Activated naive CD4-positive, alpha-beta T cell treated with anti-CD3 and anti-CD28 coated beads, Interleukin-2, amount 50 U/mL, for 72 hours (primary cell): Measurements from ENCODE around the gene TCP11. TPM values are rescaled to one million over a fixed set of nuclear protein-coding genes. Genes with fewer than 3 reads are reported as not detected.

Experiments used
- ATAC-seq, 2 donors: fragments of 150-1000 bp; cut with Tn5 transposase; 2 replicates each; pipeline ENCODE4 v1.10.0; 2021; ENCODE audit warnings: mild to moderate bottlenecking in 2 of 2, moderate library complexity in 2 of 2
- DNase-seq, 2 donors: peaks; one replicate each; pipeline ENCODE4 v3.0.0; 2021 to 2022; ENCODE audit warnings: low spot score in 2 of 2
- H3K27ac Mint-ChIP-seq, 2 donors: one replicate each; pipeline ENCODE4 v1.8.0; 2022; ENCODE audit warnings: mild to moderate bottlenecking in 2 of 2, mixed read lengths in 2 of 2
- H3K36me3 Mint-ChIP-seq, 2 donors: one replicate each; pipeline ENCODE4 v1.8.0; 2022; ENCODE audit warnings: mixed read lengths in 2 of 2
- H3K9me3 Mint-ChIP-seq, 2 donors: one replicate each; pipeline ENCODE4 v1.8.0; 2022; ENCODE audit warnings: mixed read lengths in 2 of 2
- total RNA-seq, 2 donors: library from RNA; stranded (reverse); gene quantifications; one replicate each; pipeline ENCODE4 v1.2.3, GENCODE V29; 2022

TCP11 gene
- total RNA-seq, 2 donors from 2014 or later = not detected

DNA sequence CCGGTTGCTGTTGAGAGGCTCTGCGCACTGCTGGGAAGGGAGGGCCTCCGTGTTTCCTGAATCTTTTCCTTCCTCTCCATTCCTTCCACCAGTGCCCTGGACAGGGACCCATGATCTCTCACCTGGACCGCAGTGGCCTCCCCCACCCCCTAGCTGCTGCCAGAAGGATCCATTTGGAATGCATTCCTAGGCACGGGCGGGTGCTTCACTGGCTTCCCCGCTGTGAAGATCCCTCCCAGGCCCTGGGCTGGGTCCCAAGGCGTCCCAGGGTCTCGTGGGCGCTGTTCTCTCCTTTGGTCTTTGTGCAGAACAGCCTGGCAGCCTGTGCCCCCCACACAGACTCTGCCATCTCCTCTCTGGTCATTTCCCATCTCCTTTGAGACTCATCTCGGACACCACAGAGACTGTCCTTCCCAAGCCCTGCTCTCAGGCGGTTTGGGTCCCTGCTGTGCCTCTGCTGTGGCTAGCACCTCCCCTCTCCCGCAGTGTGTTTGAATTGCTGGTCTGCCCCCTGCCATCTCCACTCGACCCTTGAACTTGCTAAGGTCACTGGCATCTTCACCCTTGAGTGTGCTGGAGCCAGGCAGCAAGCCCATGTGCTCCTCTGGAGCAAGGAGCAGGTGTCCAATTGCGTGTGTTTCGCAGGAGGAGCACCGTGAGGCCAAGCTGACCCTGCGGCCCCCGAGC is 59.0 kb downstream of the TCP11 start:
- Mint-ChIP-seq H3K9me3 (no peaks in the 10 kb centered on the region), H3K27ac (peak overlapping the region; percentile 56 to 78), H3K36me3 (peaks cover 0 to 5% of the 10 kb centered on the region in 2 donors)
- peak in 1 of 2 donors; percentile 7 for DNase-seq
- ATAC-seq = no peak

- DNase-seq = no peak
- peak overlapping the region in 1 of 2 donors; percentile 78 for H3K27ac Mint-ChIP-seq
- peaks cover 0 to 5% of the 10 kb centered on the region in 2 donors for H3K36me3 Mint-ChIP-seq
- ATAC-seq = no peak
- H3K9me3 Mint-ChIP-seq = no peaks in the 10 kb centered on the region
These were observed 59.7 kb downstream of the TCP11 start for GRCh38 chr6:35081426-35081851.

GRCh38 chr6:35080821-35081425 is 60.2 kb downstream of the TCP11 start:
- no peak for ATAC-seq
- no peaks in the 10 kb centered on the region for H3K9me3 Mint-ChIP-seq
- no peak for DNase-seq
- peak overlapping the region in 1 of 2 donors; percentile 78 for H3K27ac Mint-ChIP-seq
- peaks cover 0 to 5% of the 10 kb centered on the region in 2 donors for H3K36me3 Mint-ChIP-seq

GRCh38 chr6:35080016-35080680 is 61.0 kb downstream of the TCP11 start:
- Mint-ChIP-seq H3K36me3 (peaks cover 0 to 5% of the 10 kb centered on the region in 2 donors), H3K9me3 (no peaks in the 10 kb centered on the region)
- ATAC-seq = no peak

GRCh38 chr6:35079311-35080000 is 61.7 kb downstream of the TCP11 start:
- Mint-ChIP-seq H3K36me3 (peaks cover 0 to 5% of the 10 kb centered on the region in 2 donors), H3K9me3 (no peaks in the 10 kb centered on the region), H3K27ac (no peak overlapping the region)
- DNase-seq = peak in 1 of 2 donors; percentile 49
- ATAC-seq = no peak

More at GRCh38 chr6:35080016-35080680, 61.0 kb downstream of the TCP11 start:
- peak in 1 of 2 donors; percentile 16 for DNase-seq
- H3K27ac Mint-ChIP-seq = no peak overlapping the region

DNA sequence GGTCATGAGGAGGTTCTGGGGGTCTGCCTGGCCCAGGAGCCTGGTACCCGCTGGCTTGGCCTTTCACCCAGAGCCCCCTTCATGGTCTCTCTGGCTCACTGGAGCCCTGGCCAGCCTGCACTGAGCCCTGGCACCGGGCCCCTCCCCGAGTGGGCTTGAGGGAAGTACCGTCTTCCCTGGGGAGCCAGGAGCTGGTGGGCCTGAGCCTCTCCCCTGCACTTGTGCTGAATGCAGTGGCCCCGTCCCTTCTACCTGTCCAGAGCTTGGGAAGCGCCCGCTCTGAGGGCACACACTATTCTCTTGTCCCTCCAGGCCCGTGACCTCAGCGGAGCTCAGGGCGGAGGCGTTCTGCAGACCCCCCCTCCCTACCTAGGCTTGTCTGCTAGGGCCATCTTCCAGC is 62.2 kb downstream of the TCP11 start:
- no peak for ATAC-seq
- Mint-ChIP-seq H3K9me3 (no peaks in the 10 kb centered on the region), H3K27ac (no peak overlapping the region), H3K36me3 (peaks cover 0 to 5% of the 10 kb centered on the region in 2 donors)
- no peak for DNase-seq

DNA sequence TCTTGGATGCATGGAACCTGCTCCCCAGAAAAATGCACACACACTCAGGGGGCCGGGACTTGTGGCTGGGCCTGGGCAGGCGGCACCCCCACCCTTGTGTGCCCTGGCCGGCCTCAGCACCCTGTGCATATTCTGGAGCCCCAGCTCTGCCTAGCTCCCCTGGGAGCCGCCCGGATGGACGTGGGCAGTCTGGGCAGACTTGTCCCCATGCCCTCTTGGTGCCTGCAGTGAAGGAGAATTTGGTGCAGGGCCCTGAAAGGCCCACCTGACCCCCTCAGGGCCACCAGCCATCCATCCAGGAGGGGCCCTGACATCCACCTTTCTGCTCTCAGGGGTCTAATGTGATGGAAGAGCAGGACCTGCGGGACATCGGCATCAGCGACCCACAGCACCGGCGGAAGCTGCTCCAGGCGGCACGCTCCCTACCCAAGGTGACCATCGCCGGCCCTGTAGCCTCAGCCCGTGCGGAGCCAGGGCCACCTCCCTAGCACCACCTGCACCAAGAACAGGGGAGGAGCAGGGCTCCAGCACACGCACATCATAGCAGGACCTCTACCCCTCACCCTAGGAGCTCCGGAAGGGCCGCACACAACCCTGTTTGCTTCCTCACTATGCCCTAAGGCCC is 62.8 kb downstream of the TCP11 start:
- peaks cover 0 to 5% of the 10 kb centered on the region in 2 donors for H3K36me3 Mint-ChIP-seq
- ATAC-seq (no peak), DNase-seq (peak in 1 of 2 donors; percentile 37)
- H3K9me3 Mint-ChIP-seq = no peaks in the 10 kb centered on the region
- H3K27ac Mint-ChIP-seq = no peak overlapping the region

DNA sequence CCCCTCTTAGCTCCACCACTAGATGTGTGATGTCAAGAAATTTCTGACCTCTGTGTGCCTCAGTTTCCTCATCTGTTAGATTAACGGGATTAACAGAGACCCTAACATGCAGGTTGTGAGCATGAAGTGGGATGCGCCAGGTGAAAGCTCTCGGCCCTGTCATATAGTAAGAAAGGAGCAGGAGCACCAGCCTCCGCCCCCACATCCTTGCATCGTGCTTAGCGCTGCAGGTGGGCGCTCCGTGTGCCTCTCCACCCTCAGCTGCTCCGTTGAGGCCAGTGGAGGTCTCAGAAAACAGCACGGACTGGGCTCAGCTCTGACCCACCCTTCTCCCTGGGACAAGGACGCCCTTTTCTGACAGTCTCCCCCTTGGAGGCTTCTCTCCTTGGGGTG is 63.4 kb downstream of the TCP11 start:
- DNase-seq (peak in 1 of 2 donors; percentile 18), ATAC-seq (no peak)
- no peak overlapping the region for H3K27ac Mint-ChIP-seq
- H3K36me3 Mint-ChIP-seq = peaks cover 0 to 5% of the 10 kb centered on the region in 2 donors
- H3K9me3 Mint-ChIP-seq = no peaks in the 10 kb centered on the region

GRCh38 chr6:35076997-35077712 is 64.0 kb downstream of the TCP11 start:
- no peak for DNase-seq
- Mint-ChIP-seq H3K36me3 (peaks cover 0 to 5% of the 10 kb centered on the region in 2 donors), H3K27ac (peak overlapping the region in 1 of 2 donors; percentile 72), H3K9me3 (no peaks in the 10 kb centered on the region)
- no peak for ATAC-seq

DNA sequence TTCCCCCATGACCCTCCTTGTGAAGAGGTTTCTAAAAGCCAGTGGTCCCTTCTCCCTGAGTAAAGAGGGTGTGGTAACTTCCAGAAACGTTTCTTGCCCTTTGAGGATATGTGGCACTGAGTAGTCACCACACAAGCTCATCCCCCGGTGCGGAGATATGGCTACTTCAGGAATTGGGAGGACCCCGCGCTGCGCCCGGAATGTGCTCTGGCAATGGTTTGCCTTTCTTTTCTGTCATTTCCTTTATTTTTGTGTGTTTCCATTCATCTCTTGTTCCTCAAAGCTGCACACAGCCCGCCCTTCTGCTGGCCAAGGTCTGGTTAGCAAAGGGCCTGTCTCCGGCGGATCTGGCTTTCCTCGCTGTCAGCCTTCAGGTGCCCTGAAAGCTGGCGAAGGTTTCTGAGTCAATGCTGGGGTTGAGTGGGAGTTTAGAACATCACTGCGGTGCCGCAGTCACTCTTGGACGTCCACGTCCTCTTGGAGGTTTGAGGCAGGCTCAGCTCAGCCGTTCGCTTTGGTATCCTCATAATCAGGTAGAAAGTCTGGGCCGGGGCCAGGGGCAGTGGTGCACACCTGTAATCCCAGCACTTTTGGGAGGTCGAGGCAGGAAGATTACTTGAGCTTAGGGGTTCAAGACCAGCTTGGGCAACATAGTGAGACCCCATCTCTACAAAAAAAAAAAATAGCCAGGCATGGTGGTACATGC is 67.2 kb downstream of the TCP11 start:
- H3K9me3 Mint-ChIP-seq = no peaks in the 10 kb centered on the region
- no peaks in the 10 kb centered on the region for H3K36me3 Mint-ChIP-seq
- ATAC-seq (no peak), DNase-seq (no peak)
- peak overlapping the region in 1 of 2 donors; percentile 1 for H3K27ac Mint-ChIP-seq

- no peaks in the 10 kb centered on the region for H3K36me3 Mint-ChIP-seq
- H3K27ac Mint-ChIP-seq = peak overlapping the region in 1 of 2 donors; percentile 53
- H3K9me3 Mint-ChIP-seq = no peaks in the 10 kb centered on the region
- ATAC-seq (no peak), DNase-seq (no peak)
These were observed 67.9 kb downstream of the TCP11 start for GRCh38 chr6:35073211-35073610.

DNA sequence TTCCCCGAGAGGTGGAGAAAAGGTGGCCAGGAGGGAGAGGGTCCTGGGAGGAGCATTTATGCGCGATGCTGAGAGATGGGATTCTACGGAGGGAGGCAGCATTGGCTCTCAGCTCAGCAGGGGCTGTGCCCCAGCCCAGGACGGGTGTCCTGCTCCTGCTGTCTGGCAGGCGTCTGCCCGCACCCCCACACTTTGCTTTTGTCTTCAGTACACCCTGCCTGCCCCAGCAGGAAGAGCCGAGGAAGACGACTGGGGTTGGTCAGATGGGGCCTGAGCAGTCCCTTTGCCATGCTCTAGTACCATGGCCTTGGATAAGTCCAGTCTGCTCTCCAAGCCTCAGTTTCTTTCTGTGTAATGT is 68.5 kb downstream of the TCP11 start:
- no peaks in the 10 kb centered on the region for H3K9me3 Mint-ChIP-seq
- no peak for ATAC-seq
- no peak for DNase-seq
- H3K27ac Mint-ChIP-seq = no peak overlapping the region
- no peaks in the 10 kb centered on the region for H3K36me3 Mint-ChIP-seq

DNA sequence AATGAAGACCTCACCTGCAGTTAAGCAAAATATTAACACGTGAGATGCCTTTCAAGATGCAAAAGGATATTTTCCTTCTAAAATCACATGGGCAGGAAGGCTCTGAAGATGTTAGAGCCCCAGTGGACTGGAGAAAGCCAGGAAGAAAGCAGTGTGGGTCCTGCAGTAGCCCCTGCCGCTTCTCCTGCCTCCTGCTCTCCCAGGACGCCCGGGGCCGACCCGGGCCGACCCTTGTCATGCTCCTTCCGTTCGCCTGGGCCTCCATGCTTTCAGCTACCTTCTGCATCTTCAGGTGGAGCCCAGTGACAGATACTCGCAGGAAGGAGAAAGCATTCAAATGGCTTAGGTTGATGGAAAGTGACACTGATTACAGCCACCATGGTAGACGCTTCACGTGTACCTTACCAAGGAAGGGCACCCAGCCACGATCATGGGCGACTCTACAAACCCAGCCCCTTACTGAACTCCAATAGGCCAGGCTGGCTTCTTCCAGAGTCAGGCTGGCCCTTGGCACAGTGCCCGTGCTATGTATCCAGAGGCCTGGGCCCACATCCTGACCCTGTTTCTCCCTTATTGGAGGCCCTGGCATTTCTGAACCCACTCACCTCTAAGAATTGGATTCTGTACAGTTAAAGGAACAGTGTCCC is 69.0 kb downstream of the TCP11 start:
- H3K9me3 Mint-ChIP-seq = no peaks in the 10 kb centered on the region
- H3K27ac Mint-ChIP-seq = no peak overlapping the region
- DNase-seq = no peak

DNA sequence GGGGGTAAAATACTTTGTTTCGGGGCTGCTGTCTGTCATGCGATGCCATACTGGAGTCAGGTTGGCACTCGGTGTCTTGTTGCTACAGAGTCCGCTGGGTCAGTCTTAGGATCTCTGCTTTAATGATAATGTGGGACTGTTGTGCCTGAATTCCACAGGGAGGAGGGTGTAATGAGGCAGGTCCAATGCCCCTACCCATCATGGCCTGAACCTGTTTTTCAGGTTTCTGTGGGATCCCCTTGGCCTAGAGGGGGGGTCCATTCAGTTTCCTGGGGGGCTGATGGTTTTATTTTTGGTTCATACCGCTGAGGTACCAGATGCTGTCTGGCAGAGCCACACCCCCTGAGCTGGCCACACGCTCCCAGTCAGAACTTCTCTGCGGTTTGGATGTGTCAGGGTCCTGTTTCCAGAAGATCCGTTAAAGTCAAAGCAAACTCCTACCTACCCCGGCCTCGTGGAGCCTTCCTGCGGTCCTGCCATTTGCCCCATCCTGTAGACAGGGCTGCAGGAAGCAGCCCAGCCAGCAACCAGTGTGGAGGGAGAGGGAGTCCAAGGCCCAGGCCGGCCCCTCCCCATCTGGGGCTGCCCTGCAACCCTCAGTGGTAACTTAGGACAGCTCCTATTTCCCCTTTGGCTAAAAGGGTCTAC is 69.7 kb downstream of the TCP11 start:
- peak overlapping the region in 1 of 2 donors; percentile 6 for H3K27ac Mint-ChIP-seq
- ATAC-seq = no peak
- H3K9me3 Mint-ChIP-seq = no peaks in the 10 kb centered on the region
- DNase-seq = no peak
- no peaks in the 10 kb centered on the region for H3K36me3 Mint-ChIP-seq

More for the DNA sequence above, 69.0 kb downstream of the TCP11 start:
- ATAC-seq = no peak
- no peaks in the 10 kb centered on the region for H3K36me3 Mint-ChIP-seq

- peaks cover 0 to 4% of the 10 kb centered on the region in 2 donors for H3K36me3 Mint-ChIP-seq
- no peaks in the 10 kb centered on the region for H3K9me3 Mint-ChIP-seq
- peak overlapping the region in 1 of 2 donors; percentile 0 for H3K27ac Mint-ChIP-seq
- DNase-seq (no peak), ATAC-seq (no peak)
These were observed 71.0 kb downstream of the TCP11 start for GRCh38 chr6:35070111-35070510.
